Inflammatory macrophage treated with lipopolysaccharide for 1 hour (primary cell): Measurements from ENCODE around the gene WBP2NL.
"Not testable (repeated sequence)": the region's sequence is repeated elsewhere in the genome, so short reads cannot be mapped to it uniquely, and the experiment has no call there.

Experiments used
- DNase-seq, 2 donors: peaks; one replicate each; pipeline ENCODE4 v3.0.0-alpha.2; 2020 to 2022

The WBP2NL gene

DNA sequence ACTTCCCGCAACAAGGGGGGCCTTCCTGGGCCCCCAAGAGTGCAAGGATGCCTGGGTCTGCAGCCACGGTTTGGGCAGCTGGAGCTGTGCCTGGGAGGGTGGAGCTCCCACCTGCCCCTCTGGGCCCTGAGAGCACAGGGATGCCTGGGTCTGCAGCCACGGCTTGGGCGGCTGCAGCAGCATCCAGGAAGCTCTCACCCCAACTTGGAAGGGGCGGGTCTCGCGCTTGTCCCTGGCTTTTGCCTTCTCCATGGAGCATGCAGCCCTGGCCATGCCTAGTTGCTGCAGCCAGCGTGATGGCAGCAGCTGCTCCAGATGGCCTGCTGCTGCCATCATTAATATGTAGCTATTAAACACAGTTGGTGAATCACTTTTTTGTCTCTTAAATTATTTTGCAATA, 36.7 kb downstream of the WBP2NL start:
- no peak for DNase-seq

DNA sequence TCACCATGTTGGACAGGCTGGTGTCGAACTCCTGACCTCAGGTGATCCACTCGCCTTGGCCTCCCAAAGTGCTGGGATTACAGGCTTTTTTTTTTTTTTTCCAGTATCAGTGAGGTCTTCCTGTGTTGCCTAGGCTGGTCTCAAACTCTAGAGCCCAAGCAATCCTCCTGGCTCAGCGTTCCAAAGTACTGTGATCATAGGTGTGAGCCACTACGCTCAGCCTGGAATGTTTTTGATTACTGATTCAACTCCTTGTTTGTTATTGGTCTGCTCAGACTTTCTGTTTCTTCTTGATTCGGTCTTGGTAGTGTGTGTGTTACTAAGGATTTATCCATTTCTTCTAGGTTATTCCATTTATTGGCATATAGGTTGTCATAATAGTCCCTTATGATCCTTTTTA, 40.7 kb downstream of the WBP2NL start:
- no peak for DNase-seq

DNA sequence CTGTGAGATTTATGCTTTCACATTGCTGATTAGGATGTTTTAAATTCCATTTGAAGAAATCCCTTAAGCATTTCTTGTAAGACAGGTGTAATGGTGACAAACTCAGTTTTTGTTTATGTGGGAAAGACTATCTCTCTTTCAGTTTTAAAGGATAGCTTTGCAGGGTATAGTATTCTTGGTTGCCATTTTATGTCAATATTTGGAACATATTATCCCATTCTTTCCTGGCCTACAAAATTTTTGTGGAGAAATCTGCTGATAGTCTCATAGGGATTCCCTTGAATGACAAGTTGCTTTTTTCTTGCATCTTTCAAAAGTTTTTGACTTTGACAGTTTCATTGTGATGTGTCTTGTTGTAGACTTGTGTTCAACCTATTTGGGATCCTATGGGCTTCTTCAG, 43.2 kb downstream of the WBP2NL start:
- DNase-seq, result no peak

DNA sequence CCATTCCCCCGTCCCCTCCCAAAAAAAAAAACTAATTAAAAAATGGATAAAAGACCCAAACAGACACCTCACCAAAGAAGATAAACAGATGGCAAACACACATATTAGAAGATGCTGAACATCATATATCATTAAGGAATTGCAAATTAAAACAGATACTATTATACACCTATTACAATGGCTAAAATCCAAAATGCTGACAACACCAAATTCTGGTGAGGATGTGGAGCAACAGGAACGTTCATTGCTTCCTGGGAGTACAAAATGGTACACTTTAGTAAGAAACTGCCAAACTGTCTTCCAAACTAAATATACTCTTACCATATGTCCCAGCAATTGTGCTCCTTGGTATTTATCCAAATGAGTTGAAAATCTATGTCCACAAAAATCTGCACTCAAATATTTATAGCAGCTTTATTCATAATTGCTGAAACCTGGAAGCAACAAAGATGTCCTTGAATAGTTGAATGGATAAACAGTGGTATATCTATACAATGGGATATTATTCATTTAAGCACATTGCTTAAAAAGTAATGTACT, 52.1 kb downstream of the WBP2NL start:
- no peak for DNase-seq

DNA sequence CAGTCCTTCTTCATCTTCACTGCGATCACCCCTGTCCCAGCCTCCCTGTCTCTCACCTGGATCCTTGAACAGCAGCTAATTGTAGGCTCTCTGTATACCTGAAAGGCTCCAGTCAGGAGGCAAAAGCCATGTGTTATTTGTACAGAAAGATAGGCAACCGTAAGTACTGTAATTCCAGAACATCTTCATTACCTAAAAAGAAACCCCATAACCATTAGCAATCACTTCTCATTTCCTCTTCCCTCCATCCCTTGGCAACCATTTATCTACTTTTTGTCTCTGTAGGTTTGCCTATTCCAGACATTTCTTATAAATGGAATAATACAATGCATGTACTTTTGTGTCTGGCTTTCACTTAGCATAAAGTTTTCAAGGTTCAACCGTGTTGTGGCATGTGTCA, 54.2 kb downstream of the WBP2NL start:
- no peak for DNase-seq

DNA sequence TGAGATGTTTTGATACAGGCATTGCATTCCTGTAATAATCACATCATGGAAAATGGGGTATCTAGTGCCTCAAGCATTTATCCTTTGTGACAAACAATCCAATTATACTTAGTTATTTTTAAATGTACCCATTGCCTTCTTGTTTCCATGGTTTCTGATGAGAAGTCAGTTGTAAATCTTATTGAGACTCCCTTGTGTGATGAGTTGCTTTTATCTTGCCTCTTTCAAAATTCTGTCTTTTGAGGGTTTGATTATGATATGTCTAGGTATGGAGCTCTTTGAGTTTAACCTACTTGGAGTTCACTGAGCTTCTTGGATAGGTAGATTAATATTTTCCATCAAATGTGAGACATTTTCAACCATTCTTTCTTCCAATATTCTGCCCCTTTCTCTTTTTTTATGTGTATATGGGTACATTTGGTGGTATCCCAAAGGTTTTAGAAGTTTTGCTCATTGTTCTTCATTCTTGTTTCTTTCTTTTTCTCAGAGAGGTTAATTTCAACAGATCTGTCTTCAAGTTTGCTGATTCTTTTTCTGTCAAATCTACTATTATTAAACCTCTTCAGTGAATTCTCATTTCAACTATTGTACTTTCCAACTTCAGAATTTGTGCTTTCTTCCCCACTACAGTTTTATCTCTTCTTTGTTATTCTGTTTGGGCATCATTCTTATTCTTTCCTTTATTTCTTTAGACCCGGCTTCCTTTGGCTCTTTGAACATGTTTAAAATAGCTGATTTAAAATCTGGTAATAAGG, 58.3 kb downstream of the WBP2NL start:
- no peak for DNase-seq

DNA sequence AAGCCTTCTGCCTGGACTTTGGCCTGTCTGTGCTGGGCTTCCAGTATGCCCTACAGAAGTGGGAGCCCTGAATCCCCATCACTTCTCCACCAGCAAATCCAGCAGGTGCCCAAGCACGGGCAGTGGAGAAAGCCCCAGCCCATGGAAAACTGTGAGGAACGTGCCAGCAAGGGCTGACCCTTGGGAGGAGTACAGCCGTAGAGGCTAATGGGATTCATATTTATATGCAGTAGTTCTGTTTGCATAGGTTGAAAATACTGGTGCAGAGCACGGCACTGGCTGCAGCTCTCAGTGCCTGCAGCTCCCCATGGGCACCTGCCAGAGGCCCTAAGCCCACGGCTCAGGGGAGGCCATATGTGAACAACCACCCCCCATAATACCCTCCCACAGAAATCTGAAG, 61.9 kb downstream of the WBP2NL start:
- DNase-seq, result no peak

DNA sequence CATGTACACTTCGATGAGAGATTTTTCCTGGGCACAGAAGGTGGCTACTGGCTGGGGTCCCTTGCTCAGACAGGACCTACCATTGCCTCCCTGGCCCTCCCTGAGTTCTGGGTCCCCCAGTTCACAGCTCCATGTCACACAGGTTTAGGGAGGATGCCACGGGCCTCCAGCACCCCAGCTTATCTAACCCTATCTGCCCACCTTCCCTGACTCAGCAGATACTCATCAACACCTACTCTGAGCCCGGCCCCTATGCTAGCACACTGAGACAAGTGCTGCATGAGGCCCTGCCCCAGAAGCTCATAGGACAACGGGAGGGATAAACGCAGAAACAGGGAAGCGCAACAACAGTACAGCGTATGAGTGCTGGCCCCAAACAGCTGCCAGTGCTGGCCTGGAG, 62.5 kb downstream of the WBP2NL start:
- DNase-seq, result no peak

DNA sequence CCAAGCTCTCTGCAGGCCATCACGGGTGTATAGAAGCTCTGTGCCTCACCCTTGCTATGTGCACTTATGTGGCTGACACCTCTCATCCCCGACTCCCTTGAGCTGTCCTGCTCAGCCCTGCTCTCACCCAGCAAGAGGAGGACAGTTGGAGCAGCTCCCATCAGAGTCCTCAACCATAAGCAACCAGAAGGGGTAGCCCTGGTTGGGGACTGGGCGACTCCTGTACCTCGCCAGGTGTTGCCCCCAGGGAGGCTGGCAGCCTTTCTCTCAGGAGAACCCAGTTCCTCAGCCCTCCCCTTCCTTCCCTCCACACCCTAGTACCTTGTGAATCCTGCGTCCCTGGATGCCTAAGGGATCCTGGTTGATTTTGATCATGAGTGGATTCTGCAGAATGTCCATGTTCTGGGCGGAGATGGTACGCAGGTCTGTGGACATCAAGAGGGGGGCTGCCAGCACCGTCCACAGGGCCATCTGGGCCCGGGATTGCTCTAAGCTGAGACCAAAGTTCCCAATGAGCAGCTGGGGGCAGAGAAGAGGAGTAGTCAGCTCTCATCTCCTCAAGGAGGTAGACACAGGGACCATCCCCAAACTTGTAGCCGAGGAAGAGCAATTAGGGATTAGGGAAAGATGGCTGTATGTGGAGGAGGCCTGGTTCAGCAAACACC, 64.0 kb downstream of the WBP2NL start:
- no peak for DNase-seq

DNA sequence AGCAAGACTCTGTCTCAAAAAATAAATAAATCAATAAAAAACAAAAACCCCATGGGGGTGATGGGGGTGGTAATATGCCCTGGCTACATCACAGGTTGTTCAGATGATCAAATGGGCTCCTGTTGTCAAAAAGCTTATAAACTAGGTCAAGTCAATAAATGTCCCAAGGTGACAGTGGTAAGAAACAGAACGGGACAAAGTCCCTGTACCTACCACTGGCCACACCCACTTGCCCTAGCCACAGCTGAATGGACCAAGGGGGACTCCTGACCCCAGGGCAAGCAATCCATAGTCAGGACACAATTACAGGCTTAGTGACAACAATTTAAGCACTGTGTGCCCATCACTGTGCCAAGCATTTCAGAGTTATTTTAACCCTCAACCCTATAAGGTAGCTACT, 66.0 kb downstream of the WBP2NL start:
- DNase-seq, result no peak

DNA sequence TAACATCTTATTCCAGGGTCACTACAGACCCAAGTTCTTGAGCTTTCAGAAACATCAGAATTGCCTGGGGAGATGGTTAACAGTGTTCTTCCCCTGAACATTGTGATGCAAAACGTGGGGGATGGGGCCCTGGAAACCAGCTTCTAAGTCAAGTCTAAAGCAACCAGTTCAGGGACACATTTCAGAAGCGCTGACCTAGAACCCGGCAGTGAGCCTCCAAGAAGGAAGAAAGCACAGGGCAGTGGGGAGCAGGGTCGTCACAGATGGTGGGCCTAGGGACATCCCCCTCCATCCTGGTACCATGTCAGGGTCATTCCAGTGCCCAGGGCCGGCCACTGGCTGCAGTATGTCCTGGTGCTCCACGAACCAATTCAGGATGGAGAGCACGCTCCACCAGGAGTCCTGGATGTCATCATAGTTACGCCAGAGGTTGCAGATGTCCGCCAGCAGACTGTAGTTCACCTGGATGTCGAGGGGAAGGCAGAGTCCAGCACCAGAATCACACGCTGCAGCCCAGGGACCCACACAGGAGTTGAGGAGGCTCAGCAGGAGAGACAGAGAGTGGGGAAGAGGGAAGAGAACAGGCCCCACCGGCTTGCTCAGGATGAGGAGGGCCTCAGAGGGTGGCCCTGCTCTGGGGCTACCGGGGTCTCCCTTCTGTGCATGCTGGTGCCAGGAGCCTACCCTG, 67.0 kb downstream of the WBP2NL start:
- no peak for DNase-seq

DNA sequence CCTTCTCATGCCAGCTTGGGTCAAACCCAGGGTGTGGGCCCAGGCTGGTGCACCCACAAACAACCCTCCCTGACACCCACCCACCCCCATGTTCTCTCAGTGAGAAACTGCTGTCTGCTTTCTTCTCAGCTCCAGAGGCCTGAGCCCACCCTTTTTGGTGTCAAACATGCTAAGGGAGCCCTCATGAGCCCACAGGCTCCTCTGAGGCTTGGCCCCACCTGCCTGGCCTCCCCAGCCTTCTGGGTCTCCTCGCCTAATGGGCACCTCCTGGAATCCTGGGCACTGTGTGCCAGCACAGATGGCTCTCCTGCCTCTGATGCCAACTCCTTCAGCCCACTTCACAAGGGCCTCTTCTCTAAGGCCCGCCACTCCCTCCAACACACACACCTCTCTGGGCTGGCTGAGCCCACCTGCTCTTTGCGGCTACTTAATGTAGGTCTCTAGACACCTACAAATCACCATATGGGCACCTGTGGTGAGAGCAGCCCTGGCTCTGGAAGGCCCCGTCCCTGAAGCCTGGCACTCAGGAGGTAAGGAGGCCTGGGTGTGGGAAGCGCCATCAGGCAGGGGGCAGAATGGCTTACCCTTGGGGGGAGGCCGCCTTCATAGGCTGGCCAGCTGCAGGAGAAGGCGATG, 67.7 kb downstream of the WBP2NL start:
- no peak for DNase-seq

DNA sequence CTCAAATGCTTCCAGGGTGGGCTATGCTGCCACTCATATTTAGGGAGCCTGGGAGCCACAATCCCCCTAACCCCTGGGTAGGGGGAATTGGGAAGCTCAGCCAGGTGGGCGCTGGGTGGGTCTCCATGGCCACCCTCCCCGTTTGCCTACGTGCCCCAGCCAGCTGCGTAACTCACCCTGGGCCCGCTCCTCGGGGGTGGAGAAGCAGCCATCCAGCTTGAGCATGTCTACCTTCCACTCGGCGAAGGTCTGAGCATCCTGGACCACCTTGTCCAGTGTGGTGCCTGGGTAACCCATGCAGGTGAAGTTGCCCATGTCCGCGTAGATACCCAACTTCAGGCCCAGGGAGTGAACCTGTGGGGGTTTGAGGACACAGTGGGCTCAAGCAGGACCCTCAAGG, 68.3 kb downstream of the WBP2NL start:
- no peak for DNase-seq

DNA sequence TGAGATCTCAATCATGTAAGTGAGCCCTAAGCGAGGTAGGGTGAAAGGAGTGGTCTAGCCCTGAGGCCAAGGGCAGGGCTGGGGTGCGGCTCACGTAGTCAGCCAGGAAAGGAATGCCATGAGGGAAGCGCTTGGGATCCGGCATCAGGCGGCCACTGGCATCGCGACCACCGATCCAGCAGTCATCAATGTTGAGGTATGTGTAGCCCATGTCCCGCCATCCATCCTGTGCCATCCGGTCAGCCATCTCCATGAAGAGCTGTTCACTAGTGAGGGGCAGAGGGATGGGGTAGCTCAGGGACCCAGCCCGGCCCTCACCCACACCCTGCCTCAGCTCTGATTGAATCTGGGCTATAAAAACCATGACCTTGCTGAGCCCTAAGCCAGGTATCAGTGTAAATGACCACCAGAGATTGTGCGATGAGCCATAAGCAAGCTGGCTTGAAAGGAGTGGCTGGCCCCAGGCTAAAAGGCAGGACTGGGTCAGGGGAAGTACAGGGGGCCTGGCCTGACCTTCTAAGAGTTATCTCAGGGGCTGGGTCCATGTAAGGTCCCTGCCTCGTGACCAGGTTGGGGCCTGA, 69.2 kb downstream of the WBP2NL start:
- DNase-seq, result no peak

DNA sequence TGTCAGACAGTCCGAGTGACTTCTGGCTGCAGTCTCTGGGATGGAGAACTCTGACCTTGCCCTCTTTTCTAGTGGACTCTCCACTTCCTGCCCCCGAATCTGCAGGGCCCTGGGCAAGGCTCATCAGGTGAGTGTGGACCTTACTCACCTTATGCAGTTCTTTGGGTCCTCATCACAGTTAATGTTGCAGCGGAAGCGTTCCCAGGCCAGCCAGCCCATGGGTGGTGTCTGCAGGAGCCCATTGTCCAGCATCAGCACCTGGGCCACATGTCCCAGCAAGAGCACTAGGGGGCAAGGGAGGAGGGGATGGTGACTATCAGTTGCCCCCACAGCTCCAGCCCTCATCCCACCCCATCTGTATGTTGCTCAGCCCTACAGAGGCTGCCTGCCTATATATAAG, 69.7 kb downstream of the WBP2NL start:
- DNase-seq, result no peak

DNA sequence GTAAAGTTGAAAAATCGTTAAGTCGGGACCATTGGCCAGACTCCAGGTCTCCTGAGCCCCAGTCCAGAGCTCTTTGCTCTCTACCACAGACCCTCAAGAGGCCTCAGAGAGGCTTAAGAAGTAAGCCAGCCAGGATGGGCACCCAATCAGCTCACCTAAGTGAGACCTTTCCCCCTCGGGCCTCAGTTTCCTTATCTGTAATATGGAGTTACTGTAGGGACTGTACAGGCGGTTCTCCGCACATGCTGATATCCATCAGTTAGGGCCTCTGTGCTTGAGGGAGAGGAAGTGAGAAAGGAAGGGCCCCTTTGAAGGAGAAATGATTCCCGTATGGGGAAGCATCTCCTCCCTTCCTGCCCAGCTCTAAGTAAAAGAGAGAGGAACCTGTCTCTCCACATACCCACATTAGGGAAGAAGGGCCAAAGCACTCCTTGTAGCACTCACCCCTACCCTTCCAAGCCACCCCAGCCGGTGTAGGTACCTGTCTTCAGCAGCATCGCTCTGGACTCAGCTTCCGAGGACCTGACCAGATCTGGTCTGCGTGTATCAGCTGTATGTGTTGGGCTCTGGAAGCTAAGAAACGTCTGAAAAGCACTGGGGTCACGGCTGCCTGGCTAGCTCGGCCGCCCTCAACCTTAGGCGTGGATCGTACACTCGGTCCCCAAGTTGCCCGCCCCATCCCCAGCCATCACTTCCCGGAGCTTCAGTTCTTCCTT, 71.4 kb downstream of the WBP2NL start:
- peak; percentile 40 to 41 for DNase-seq

DNA sequence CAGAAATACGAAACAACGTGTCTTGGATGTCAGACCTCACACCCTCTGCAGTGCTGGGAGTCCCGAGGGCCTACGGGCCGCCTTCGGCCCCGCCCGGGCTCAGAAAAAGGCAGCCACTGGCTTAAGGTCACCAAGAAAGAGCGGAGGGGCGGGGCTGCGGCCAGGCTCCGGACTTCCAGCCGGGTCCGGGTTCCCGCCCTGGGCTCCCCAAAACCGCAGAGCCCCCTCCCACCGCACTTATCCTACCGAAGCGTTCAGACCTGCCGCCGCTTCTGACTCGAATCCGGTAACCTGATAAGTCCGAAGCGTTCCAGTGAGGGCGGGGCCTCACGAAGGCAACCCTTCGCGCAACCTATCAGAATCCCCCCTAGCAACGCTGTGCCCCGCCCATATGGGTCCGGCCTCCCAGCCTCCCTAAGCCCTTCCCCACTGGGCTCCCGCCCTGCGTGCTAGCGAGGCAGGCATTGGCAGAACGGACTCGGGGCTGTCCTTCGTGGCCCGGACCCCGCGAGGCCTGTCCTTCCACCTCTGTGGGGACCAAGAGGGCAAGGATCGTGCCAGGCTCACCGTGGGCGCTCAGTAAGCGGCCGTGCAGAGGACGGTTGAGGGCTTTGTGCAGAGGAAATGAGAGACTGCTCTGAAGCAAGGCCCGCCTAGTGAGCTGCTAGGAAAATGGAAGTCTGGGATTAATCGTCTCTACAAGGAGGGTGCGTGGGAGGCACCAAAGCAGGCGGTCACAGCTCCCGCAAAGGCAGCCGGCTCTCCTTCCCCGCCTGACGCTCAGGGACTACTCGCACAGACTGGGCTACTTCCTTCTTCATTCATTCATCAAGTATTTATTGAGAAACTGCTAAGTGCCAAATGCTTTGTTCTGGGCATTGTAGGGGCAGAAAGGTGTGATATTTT, 72.2 kb downstream of the WBP2NL start, which contains the start of gene NAGA:
Gene NAGA (minus strand): TSS at position 296 of the 906 bp plus-strand sequence. CDS start 515 bp downstream, outside the sequence.
- DNase-seq, result peak; percentile 95 to 96

DNA sequence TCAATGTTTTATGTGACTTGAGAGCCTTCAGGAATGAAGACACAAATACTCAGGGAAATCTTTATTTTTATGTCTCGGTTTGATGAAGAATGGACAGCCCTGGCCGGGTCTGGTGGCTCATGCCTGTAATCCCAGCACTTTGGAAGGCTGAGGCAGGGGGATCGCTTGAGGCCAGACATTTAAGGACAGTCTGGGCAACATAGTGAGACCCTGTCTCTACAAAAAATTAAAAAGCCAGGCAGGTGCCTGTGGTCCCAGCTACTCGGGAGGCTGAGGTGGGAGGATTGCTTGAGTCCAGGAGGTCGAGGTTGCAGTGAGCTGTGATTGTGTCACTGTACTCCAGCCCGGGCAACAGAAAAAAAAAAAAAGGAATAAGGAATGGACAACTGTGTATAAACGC, 72.9 kb downstream of the WBP2NL start:
- DNase-seq, result not testable (repeated sequence)

DNA sequence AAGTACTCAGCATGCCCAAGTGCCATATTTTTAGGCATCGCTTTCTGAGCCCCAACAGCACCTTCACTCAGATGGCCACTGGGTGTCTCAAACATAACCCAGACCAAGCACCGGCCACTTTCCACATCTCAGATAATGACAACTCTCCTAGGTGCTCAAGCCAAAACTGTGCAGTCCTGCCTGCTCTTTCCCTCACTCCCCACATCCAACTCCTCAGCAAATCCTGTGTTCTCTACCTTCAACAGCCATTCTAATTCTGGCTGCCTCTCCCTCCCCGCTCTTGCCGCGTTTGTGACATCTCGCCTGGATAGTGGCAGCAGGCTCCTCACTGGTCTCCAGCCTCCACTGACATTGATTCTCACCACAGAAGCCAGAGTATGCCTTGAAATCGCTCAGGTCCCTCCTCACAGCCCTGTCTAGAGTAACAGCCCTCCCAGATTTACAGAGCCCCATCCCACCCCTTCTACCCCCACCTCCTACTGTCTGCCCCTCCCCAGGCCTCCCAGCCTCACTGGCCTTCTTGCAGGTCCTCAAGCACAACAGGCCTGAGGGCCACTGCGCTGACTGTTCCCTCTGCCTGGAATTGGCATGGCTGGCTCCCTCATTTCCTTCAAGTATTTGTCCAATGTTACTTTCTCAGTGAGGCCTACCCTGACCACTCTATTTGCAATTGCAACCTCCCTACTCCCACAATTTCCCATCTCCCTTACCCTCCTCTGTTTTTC, 74.2 kb downstream of the WBP2NL start:
- DNase-seq, result no peak

DNA sequence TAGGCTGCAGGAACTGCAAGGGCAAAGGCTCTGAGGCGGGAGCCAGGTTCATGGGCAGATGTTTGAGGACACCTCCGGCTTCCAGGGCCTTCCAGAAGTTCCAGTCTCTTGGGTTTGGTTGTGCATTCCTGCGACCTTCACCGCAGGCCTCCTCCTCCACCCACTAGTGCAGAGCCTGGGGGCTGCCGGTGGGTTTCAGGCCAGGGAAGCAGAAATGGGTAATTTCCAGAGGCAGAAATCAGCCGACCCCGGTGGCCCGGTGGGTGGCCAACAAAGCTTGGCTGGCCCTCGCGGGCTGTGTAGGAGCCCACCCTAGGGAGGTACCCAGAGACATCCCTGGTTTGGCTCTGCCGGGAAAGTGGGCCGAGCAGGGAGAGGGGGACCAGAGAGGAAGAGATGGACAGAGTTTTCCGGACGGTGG, 75.0 kb downstream of the WBP2NL start:
- no peak for DNase-seq
